Right lobe of liver (tissue), 6 donors: ENCODE measurements around the gene CSNK1G1. TPM values are rescaled to one million over a fixed set of nuclear protein-coding genes. Genes with fewer than 3 reads are reported as not detected.

Experiments used
- ATAC-seq, 4 donors: fragments of 200-7000 bp; cut with Tn5 transposase; one replicate each; pipeline ENCODE4 v1.9.1; 2020; ENCODE audit warnings: mild to moderate bottlenecking in 4 of 4, moderate library complexity in 4 of 4
- DNase-seq, 3 donors: peaks; one replicate each; pipeline ENCODE4 v3.0.0-alpha.2; 2020
- H3K27ac ChIP-seq, 3 donors: fragments of 200-600 bp; one replicate each; pipeline ENCODE4 v1.8.0; 2022
- H3K27me3 ChIP-seq, 2 donors: fragments of 200-600 bp; one replicate each; pipeline ENCODE4 v1.8.0; 2022
- H3K36me3 ChIP-seq, 4 donors: fragments of 200-600 bp; sonication (generic) in 1 of 4; one replicate each; pipeline versions ENCODE4 v1.5.1 to v1.8.0; 2017 to 2022; ENCODE audit warnings: control low read depth in 1 of 4
- H3K4me1 ChIP-seq, 4 donors: fragments of 200-600 bp; sonication (generic) in 1 of 4; one replicate each; pipeline versions ENCODE4 v1.5.1 to v1.8.0; 2017 to 2022; ENCODE audit warnings: control low read depth in 1 of 4
- H3K4me3 ChIP-seq, 3 donors: fragments of 200-600 bp; one replicate each; pipeline ENCODE4 v1.8.0; 2022
- H3K9me3 ChIP-seq, 4 donors: fragments of 200-600 bp; sonication (generic) in 1 of 4; one replicate each; pipeline versions ENCODE4 v1.5.1 to v1.8.0; 2017 to 2022; ENCODE audit warnings: control low read depth in 1 of 4
- CTCF ChIP-seq, 4 donors: fragments of 200-600 bp in 3 of 4; fragments of 450-650 bp in 1 of 4; IDR thresholded peaks; one replicate each; pipeline versions ENCODE4 v1.5.1 to v1.8.0; 2016 to 2022; ENCODE audit warnings: antibody characterized with exemption in 4 of 4, mild to moderate bottlenecking in 2 of 4
- POLR2A ChIP-seq: fragments of 450-650 bp; IDR thresholded peaks from one replicate; pipeline ENCODE4 v1.6.1; 2017; ENCODE audit warnings: antibody characterized with exemption, mild to moderate bottlenecking
- WGBS: methylation state at CpG from one replicate; pipeline ENCODE4 v1.1.6; 2018; ENCODE audit warnings: low coverage, low lambda C conversion rate; ENCODE audit not compliant: insufficient coverage; ENCODE audit errors: missing lambda C conversion rate; 5-methylcytosine and 5-hydroxymethylcytosine counted together
- intact Hi-C, 2 donors: fragments of 100-400 bp; cut with DNase I; formaldehyde crosslinking; loops; one replicate each; pipeline versions ENCODE4 v1.11.2 to v1.14.1; 2022
- total RNA-seq, 6 experiments: library from RNA; depleted of rRNA in 2 of 6; stranded (reverse); fragments of >200 nt in 2 of 6; fragmentation: NEBNext Ultra II Directional in 3 of 6; extraction: Animal tissue kit (Norgen Biotek cat#: 25700) in 3 of 6; gene quantifications; one replicate each; pipeline versions ENCODE4 v1.1.0 to v1.2.4, GENCODE V29; 2016 to 2023
- donor health status: DM: no; HTN: yes; CAD: no.
- donor health status: DM: no; HTN: no; CAD: no.
- donor health status: DM: no; HTN: no; CAD: no.
- donor health status: DM: no; HTN: yes; CAD: no.
- donor health status: DM: no; HTN: yes; CAD: no.

CSNK1G1 gene
- total RNA-seq, 6 experiments from 2014 or later: 3.9 to 7.1 (median 5.5) TPM

GRCh38 chr15:64369078-64369607 lies 13.2 kb upstream of the CSNK1G1 start:
- ATAC-seq: no peak
- H3K4me1 ChIP-seq: no peaks in the 10 kb centered on the region
- H3K27me3 ChIP-seq: no peaks in the 10 kb centered on the region
- no peaks in the 10 kb centered on the region for H3K9me3 ChIP-seq
- no peak overlapping the region for H3K27ac ChIP-seq
- WGBS: 75% methylated on average over 2 of the region's 2 CpGs
- no peaks in the 10 kb centered on the region for H3K36me3 ChIP-seq
- intact Hi-C loops: no loop called here
- no peak overlapping the region for H3K4me3 ChIP-seq
- DNase-seq: no peak
- TF ChIP-seq POLR2A (no peak), CTCF (IDR thresholded peaks at IDR 0.05) (no peak)

- no peaks in the 10 kb centered on the region for H3K4me1 ChIP-seq
- DNase-seq (no peak), ATAC-seq (no peak)
- no peaks in the 10 kb centered on the region for H3K36me3 ChIP-seq
- no peak overlapping the region for H3K27ac ChIP-seq
- intact Hi-C loops: no loop called here
- no peaks in the 10 kb centered on the region for H3K27me3 ChIP-seq
- WGBS: 100% methylated on average over 1 of the region's 4 CpGs
- no peak for TF ChIP-seq CTCF (IDR thresholded peaks at IDR 0.05)
- TF ChIP-seq POLR2A: no peak
- H3K4me3 ChIP-seq: no peak overlapping the region
- H3K9me3 ChIP-seq: no peaks in the 10 kb centered on the region
Observed at GRCh38 chr15:64361259-64361658, 5.3 kb upstream of the CSNK1G1 start.

DNA sequence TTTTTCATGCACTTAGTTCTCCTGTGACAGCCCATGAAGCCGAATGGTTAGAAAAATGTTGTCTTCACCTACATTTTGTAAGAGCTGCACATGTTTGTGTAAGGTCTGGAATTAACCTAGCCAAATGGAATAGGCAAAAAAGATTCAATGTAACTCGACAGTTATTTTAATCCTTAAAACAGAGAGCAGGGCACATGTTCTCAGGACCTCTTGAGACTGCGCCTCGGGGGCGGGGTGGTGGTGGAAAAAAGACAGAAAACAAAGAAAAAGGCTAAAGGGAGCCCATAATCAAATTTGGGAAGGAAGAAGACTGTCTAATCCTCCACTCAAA lies 702 bp upstream of the CSNK1G1 start:
- DNase-seq: no peak
- 31% methylated on average over 5 of the region's 5 CpGs for WGBS
- Histone ChIP-seq H3K4me1 (no peaks in the 10 kb centered on the region), H3K27me3 (no peaks in the 10 kb centered on the region), H3K36me3 (no peaks in the 10 kb centered on the region), H3K9me3 (no peaks in the 10 kb centered on the region), H3K4me3 (peak overlapping the region; percentile 65 to 78 (median 72)), H3K27ac (peak overlapping the region in 2 of 3 donors; percentile 19 to 26)
- intact Hi-C loops: loop anchor here (10.0 kb wide), 1 partner anchor 152 kb away; no protein-coding TSS in a partner anchor
- TF ChIP-seq CTCF (IDR thresholded peaks at IDR 0.05) (no peak), POLR2A (no peak)
- no peak for ATAC-seq

GRCh38 chr15:64355348-64355943 lies 527 bp downstream of the CSNK1G1 start:
- under 1% methylated on average over 22 of the region's 30 CpGs for WGBS
- Histone ChIP-seq H3K4me1 (no peaks in the 10 kb centered on the region), H3K27me3 (no peaks in the 10 kb centered on the region), H3K27ac (peak overlapping the region in 2 of 3 donors; percentile 36 to 47), H3K36me3 (no peaks in the 10 kb centered on the region), H3K9me3 (no peaks in the 10 kb centered on the region), H3K4me3 (peak overlapping the region; percentile 65 to 78 (median 72))
- ATAC-seq (peak; percentile 4 to 30 (median 14)), DNase-seq (no peak)
- intact Hi-C loops: loop anchor here (10.0 kb wide), 1 partner anchor 151 kb away; no protein-coding TSS in a partner anchor
- TF ChIP-seq POLR2A: no peak
- TF ChIP-seq CTCF (IDR thresholded peaks at IDR 0.05): no peak
